Measurements from ENCODE around the gene PPIP5K2. TPM values are rescaled to one million over a fixed set of nuclear protein-coding genes. Genes with fewer than 3 reads are reported as not detected.
"Not testable (repeated sequence)": the region's sequence is repeated elsewhere in the genome, so short reads cannot be mapped to it uniquely, and the experiment has no call there.

The PPIP5K2 gene
- total RNA-seq, 2 experiments from 2014 or later = 77.8 to 84.0 TPM

- Mint-ChIP-seq H3K9me3 (no peaks in the 10 kb centered on the region), H3K4me1 (peaks cover 4% of the 10 kb centered on the region), H3K27me3 (no peaks in the 10 kb centered on the region), H3K36me3 (peaks cover 24% of the 10 kb centered on the region), H3K4me3 (no peak overlapping the region), H3K27ac (no peak overlapping the region)
- DNase-seq = peak; percentile 71
Observed at GRCh38 chr5:103139264-103139865, 19.3 kb downstream of the PPIP5K2 start.

GRCh38 chr5:103142132-103142531, 22.0 kb downstream of the PPIP5K2 start:
- H3K4me3 Mint-ChIP-seq, H3K27ac Mint-ChIP-seq, H3K4me1 Mint-ChIP-seq, H3K27me3 Mint-ChIP-seq, DNase-seq, H3K9me3 Mint-ChIP-seq: not testable (repeated sequence)
- H3K36me3 Mint-ChIP-seq = peaks cover 20% of the 10 kb centered on the region

- H3K27me3 Mint-ChIP-seq = no peaks in the 10 kb centered on the region
- no peak overlapping the region for H3K4me3 Mint-ChIP-seq
- H3K9me3 Mint-ChIP-seq = no peaks in the 10 kb centered on the region
Observed at GRCh38 chr5:103145196-103145595, 25.1 kb downstream of the PPIP5K2 start.

GRCh38 chr5:103148213-103148612, 28.1 kb downstream of the PPIP5K2 start:
- Mint-ChIP-seq H3K9me3 (no peaks in the 10 kb centered on the region), H3K36me3 (peaks cover 4% of the 10 kb centered on the region), H3K4me3 (no peak overlapping the region), H3K27me3 (no peaks in the 10 kb centered on the region), H3K27ac (no peak overlapping the region), H3K4me1 (no peaks in the 10 kb centered on the region)
- no peak for DNase-seq

More at GRCh38 chr5:103145196-103145595, 25.1 kb downstream of the PPIP5K2 start:
- no peaks in the 10 kb centered on the region for H3K4me1 Mint-ChIP-seq
- no peak for DNase-seq
- peaks cover 11% of the 10 kb centered on the region for H3K36me3 Mint-ChIP-seq
- no peak overlapping the region for H3K27ac Mint-ChIP-seq

- Mint-ChIP-seq H3K4me1 (no peaks in the 10 kb centered on the region), H3K27ac (no peak overlapping the region), H3K4me3 (no peak overlapping the region), H3K9me3 (no peaks in the 10 kb centered on the region), H3K27me3 (no peaks in the 10 kb centered on the region), H3K36me3 (peaks cover 5% of the 10 kb centered on the region)
- DNase-seq = no peak
Observed at GRCh38 chr5:103151156-103151555, 31.1 kb downstream of the PPIP5K2 start.

GRCh38 chr5:103166706-103167105, 46.6 kb downstream of the PPIP5K2 start:
- DNase-seq = no peak
- H3K27me3 Mint-ChIP-seq = no peaks in the 10 kb centered on the region
- no peak overlapping the region for H3K4me3 Mint-ChIP-seq
- H3K4me1 Mint-ChIP-seq = peaks cover 2% of the 10 kb centered on the region
- peaks cover 21% of the 10 kb centered on the region for H3K36me3 Mint-ChIP-seq
- no peaks in the 10 kb centered on the region for H3K9me3 Mint-ChIP-seq
- no peak overlapping the region for H3K27ac Mint-ChIP-seq

GRCh38 chr5:103174147-103174546, 54.0 kb downstream of the PPIP5K2 start:
- no peak for DNase-seq
- Mint-ChIP-seq H3K27me3 (no peaks in the 10 kb centered on the region), H3K9me3 (no peaks in the 10 kb centered on the region), H3K36me3 (peaks cover 6% of the 10 kb centered on the region), H3K27ac (no peak overlapping the region), H3K4me1 (no peaks in the 10 kb centered on the region), H3K4me3 (no peak overlapping the region)

- Mint-ChIP-seq H3K4me3 (no peak overlapping the region), H3K27me3 (no peaks in the 10 kb centered on the region), H3K27ac (no peak overlapping the region), H3K9me3 (no peaks in the 10 kb centered on the region), H3K4me1 (no peaks in the 10 kb centered on the region), H3K36me3 (peaks cover 10% of the 10 kb centered on the region)
- no peak for DNase-seq
Observed at GRCh38 chr5:103177543-103177942, 57.4 kb downstream of the PPIP5K2 start.

- DNase-seq = no peak
- Mint-ChIP-seq H3K4me1 (no peaks in the 10 kb centered on the region), H3K9me3 (no peaks in the 10 kb centered on the region), H3K27ac (no peak overlapping the region), H3K4me3 (no peak overlapping the region), H3K27me3 (no peaks in the 10 kb centered on the region), H3K36me3 (peaks cover 10% of the 10 kb centered on the region)
Observed at GRCh38 chr5:103178167-103178566, 58.1 kb downstream of the PPIP5K2 start.

GRCh38 chr5:103186152-103186551, 66.1 kb downstream of the PPIP5K2 start:
- peaks cover 7% of the 10 kb centered on the region for H3K4me1 Mint-ChIP-seq
- no peak overlapping the region for H3K27ac Mint-ChIP-seq
- H3K36me3 Mint-ChIP-seq = peaks cover 17% of the 10 kb centered on the region
- no peak overlapping the region for H3K4me3 Mint-ChIP-seq
- H3K9me3 Mint-ChIP-seq = no peaks in the 10 kb centered on the region
- DNase-seq = no peak
- no peaks in the 10 kb centered on the region for H3K27me3 Mint-ChIP-seq

GRCh38 chr5:103188436-103188835, 68.3 kb downstream of the PPIP5K2 start:
- no peak overlapping the region for H3K4me3 Mint-ChIP-seq
- H3K9me3 Mint-ChIP-seq = no peaks in the 10 kb centered on the region
- H3K27me3 Mint-ChIP-seq = no peaks in the 10 kb centered on the region
- H3K36me3 Mint-ChIP-seq = peaks cover 19% of the 10 kb centered on the region
- no peak for DNase-seq
- H3K4me1 Mint-ChIP-seq = peaks cover 7% of the 10 kb centered on the region
- no peak overlapping the region for H3K27ac Mint-ChIP-seq

GRCh38 chr5:103203226-103203625, 83.1 kb downstream of the PPIP5K2 start:
- DNase-seq = no peak
- H3K36me3 Mint-ChIP-seq = peaks cover 41% of the 10 kb centered on the region
- H3K27me3 Mint-ChIP-seq = no peaks in the 10 kb centered on the region
- peaks cover 16% of the 10 kb centered on the region for H3K4me1 Mint-ChIP-seq
- H3K27ac Mint-ChIP-seq = no peak overlapping the region
- peaks cover 2% of the 10 kb centered on the region for H3K9me3 Mint-ChIP-seq
- H3K4me3 Mint-ChIP-seq = no peak overlapping the region

GRCh38 chr5:103204990-103205389, 84.9 kb downstream of the PPIP5K2 start:
- H3K4me3 Mint-ChIP-seq, DNase-seq, H3K27ac Mint-ChIP-seq, H3K9me3 Mint-ChIP-seq, H3K27me3 Mint-ChIP-seq: not testable (repeated sequence)
- Mint-ChIP-seq H3K4me1 (peaks cover 21% of the 10 kb centered on the region), H3K36me3 (peaks cover 31% of the 10 kb centered on the region)

- Mint-ChIP-seq H3K9me3 (peaks cover 2% of the 10 kb centered on the region), H3K27ac (no peak overlapping the region), H3K36me3 (peaks cover 25% of the 10 kb centered on the region), H3K27me3 (no peaks in the 10 kb centered on the region), H3K4me1 (peaks cover 23% of the 10 kb centered on the region), H3K4me3 (no peak overlapping the region)
- no peak for DNase-seq
Observed at GRCh38 chr5:103205991-103206700, 86.0 kb downstream of the PPIP5K2 start.

- Mint-ChIP-seq H3K27me3 (no peaks in the 10 kb centered on the region), H3K9me3 (peaks cover 2% of the 10 kb centered on the region), H3K4me3 (no peak overlapping the region), H3K36me3 (peaks cover 27% of the 10 kb centered on the region), H3K4me1 (peaks cover 29% of the 10 kb centered on the region), H3K27ac (no peak overlapping the region)
- DNase-seq = no peak
Observed at GRCh38 chr5:103207011-103207410, 86.9 kb downstream of the PPIP5K2 start.

GRCh38 chr5:103207653-103208052, 87.6 kb downstream of the PPIP5K2 start:
- H3K4me1 Mint-ChIP-seq = peaks cover 31% of the 10 kb centered on the region
- H3K27ac Mint-ChIP-seq = peak overlapping the region; percentile 7
- no peak overlapping the region for H3K4me3 Mint-ChIP-seq
- no peak for DNase-seq
- no peaks in the 10 kb centered on the region for H3K27me3 Mint-ChIP-seq
- peaks cover 29% of the 10 kb centered on the region for H3K36me3 Mint-ChIP-seq
- peaks cover 2% of the 10 kb centered on the region for H3K9me3 Mint-ChIP-seq

Data from activated naive CD8-positive, alpha-beta T cell treated with anti-CD3 and anti-CD28 coated beads for 36 hours (primary cell).